ENCODE data around the gene SELENOI.

GRCh38 chr2:26366957-26367356, 21.0 kb downstream of the SELENOI start:
- no peak for TF ChIP-seq GATA2 (IDR thresholded peaks at IDR 0.05; ENCODE audit: low read depth, low read length)
- no peak for TF ChIP-seq GATA3 (IDR thresholded peaks at IDR 0.05; ENCODE audit: low read depth, low read length)
